ENCODE measurements around the gene RPS6KA1.
"Not testable (repeated sequence)": the region's sequence is repeated elsewhere in the genome, so short reads cannot be mapped to it uniquely, and the experiment has no call there.

The RPS6KA1 gene

GRCh38 chr1:26602378-26602959 is 72.9 kb downstream of the RPS6KA1 start:
- DNase-seq (ENCODE audit: low spot score): peak; percentile 73

- no peak for DNase-seq (ENCODE audit: low spot score)
Measured at GRCh38 chr1:26603856-26604255, 74.3 kb downstream of the RPS6KA1 start.

- DNase-seq (ENCODE audit: low spot score): no peak
Measured at GRCh38 chr1:26607186-26607585, 77.6 kb downstream of the RPS6KA1 start.

GRCh38 chr1:26608895-26609294 is 79.3 kb downstream of the RPS6KA1 start:
- no peak for DNase-seq (ENCODE audit: low spot score)

GRCh38 chr1:26610781-26611180 is 81.2 kb downstream of the RPS6KA1 start:
- DNase-seq (ENCODE audit: low spot score): no peak

- DNase-seq (ENCODE audit: low spot score): not testable (repeated sequence)
Measured at GRCh38 chr1:26612627-26613026, 83.1 kb downstream of the RPS6KA1 start.

GRCh38 chr1:26614655-26615411 is 85.3 kb downstream of the RPS6KA1 start:
- no peak for DNase-seq (ENCODE audit: low spot score)

GRCh38 chr1:26616881-26617280 is 87.3 kb downstream of the RPS6KA1 start:
- no peak for DNase-seq (ENCODE audit: low spot score)

GRCh38 chr1:26618561-26618960 is 89.0 kb downstream of the RPS6KA1 start:
- no peak for DNase-seq (ENCODE audit: low spot score)
